Fibroblast of skin of right quadriceps (primary cell): ENCODE data around the gene TBC1D22A.

Experiments used
- DNase-seq: peaks from one replicate; pipeline ENCODE4 v3.0.0-alpha.2; 2013

TBC1D22A gene

GRCh38 chr22:47000888-47001287 lies 238.4 kb downstream of the TBC1D22A start:
- DNase-seq, result no peak

DNA sequence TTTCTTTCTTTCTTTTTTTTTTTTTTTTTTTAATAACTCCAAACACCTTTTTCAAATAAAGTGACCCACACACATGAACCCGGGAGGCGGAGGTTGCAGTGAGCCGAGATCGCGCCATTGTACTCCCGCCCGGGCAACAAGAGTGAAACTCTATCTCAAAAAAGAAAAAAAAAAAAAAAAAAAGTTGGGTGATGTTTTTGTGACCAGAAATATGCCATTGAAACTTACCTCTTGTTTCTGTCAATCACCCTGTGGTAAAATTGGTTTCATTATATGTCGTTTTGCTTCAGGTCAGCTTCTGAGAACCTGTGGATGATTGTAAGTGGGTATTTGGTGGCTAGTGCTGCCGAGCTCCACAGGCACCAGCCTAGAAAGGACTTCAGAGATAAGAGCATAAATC lies 238.8 kb downstream of the TBC1D22A start:
- no peak for DNase-seq

DNA sequence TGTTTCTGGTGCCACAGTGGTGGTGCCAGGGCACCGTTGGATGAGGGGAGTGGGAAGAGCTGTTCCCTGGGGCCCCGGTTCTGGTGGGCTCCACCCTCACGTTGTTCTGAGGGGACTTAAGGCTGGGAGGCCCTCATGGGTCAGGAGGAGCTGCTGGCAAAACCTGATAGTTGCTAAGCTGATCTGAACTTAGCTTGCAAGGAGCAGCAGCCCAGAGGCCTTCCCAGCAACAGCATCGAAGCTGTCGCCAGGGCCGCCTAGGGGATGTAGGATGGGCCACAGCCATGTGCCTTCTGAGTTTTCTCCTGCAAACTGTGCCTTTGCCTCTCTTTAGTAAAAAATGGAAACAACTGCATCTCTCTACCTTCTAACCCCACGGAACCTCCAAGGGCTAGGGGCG lies 240.2 kb downstream of the TBC1D22A start:
- no peak for DNase-seq

- no peak for DNase-seq
These were observed 243.3 kb downstream of the TBC1D22A start for GRCh38 chr22:47005506-47006408.

DNA sequence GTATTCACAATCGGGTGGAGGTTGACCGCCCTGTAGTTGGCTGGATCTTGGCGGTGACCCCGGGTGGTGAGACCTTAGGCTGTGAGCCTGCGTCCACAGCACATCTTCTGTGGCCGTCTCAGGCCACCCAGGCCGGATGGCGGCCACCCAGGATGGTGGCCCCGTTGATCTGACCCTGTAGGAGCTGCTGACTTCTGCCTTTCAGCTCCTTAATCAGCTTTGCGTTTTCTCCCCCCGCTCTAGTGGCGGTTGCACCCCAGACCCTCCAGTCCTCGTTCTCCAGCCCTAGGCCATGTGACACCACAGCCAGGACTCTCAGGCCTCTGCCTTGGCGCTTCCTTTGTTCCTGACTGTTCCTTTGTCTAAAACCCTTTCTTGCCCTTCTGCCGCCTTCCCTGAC lies 244.0 kb downstream of the TBC1D22A start:
- no peak for DNase-seq

- DNase-seq, result no peak
These were observed 244.4 kb downstream of the TBC1D22A start for GRCh38 chr22:47006869-47007268.

DNA sequence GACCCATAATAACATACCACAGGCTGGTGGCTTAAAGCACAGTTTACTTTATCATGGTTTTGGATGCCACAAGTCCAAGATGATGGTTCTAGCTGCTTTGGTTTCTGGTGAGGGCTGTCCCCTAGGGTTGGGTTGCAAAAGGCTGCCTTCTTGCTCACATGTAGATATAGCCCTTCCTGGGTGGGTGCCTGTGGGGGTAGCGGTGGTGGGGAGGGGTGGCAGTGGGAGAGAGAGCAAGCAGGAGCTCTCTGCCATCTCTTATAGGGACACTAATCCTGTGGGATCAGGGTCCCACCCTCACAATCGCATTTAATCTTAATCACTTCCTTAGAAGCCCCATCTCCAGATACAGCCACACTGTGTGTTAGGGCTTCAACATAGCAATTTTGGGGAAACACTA lies 245.0 kb downstream of the TBC1D22A start:
- DNase-seq, result no peak

DNA sequence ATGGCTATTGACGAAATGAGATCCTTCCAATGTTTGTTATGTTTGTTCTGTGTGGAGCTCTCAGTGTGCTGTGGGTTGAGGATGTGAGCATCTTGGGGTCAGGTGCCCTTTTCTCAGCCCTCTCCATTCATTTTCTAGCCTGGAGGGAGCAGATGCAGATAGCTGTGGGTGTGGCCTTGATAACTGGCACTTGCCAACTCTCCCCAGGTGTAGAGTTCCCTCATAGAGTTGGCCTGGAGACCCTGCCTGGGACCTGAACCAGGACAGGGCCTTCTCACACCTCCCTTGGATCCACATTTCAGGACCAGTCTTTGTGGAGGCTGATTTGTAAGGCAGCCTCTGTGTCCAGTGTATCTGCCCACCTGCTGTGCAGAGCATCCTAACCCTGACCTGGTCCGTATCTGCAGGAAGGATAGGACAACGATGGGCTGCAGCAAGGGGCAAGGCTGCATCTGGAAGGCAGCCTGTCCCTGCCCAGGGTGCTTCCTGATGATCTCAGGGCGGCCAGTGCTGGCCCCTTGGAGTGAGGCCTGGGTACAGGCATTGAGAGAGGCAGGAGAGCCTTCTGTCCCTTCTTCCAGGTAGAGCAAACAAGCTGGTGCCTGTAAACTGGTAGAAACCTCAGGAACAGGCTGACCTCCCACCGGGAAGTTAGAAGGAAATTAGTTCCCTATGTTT lies 245.9 kb downstream of the TBC1D22A start:
- DNase-seq, result no peak

- no peak for DNase-seq
These were observed 247.1 kb downstream of the TBC1D22A start for GRCh38 chr22:47009304-47010101.

DNA sequence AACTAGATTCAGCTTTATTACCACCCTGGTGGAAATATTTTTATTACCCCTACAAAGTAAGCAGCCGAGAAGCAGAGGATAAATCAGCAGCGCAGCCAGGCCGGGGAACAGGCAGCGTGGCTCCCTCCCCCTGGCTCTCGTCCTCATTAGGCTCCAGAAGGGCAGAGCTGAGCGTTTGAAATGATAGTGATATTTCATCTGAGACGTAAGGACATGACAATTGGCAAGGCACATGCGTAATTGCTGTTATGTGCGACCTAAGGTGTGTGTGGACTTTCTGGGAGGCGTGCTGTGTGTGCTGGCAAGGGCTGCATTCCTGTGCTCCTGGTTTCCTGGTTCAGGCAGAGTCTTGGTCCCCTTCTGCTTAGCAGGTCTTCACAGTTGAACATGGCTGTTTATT lies 247.8 kb downstream of the TBC1D22A start:
- DNase-seq, result no peak

- DNase-seq, result peak; percentile 40
These were observed 248.8 kb downstream of the TBC1D22A start for GRCh38 chr22:47011131-47011858.

GRCh38 chr22:47011859-47012258 lies 249.4 kb downstream of the TBC1D22A start:
- no peak for DNase-seq

GRCh38 chr22:47012589-47013370 lies 250.3 kb downstream of the TBC1D22A start:
- DNase-seq, result peak; percentile 71

GRCh38 chr22:47013861-47014635 lies 251.6 kb downstream of the TBC1D22A start:
- no peak for DNase-seq

DNA sequence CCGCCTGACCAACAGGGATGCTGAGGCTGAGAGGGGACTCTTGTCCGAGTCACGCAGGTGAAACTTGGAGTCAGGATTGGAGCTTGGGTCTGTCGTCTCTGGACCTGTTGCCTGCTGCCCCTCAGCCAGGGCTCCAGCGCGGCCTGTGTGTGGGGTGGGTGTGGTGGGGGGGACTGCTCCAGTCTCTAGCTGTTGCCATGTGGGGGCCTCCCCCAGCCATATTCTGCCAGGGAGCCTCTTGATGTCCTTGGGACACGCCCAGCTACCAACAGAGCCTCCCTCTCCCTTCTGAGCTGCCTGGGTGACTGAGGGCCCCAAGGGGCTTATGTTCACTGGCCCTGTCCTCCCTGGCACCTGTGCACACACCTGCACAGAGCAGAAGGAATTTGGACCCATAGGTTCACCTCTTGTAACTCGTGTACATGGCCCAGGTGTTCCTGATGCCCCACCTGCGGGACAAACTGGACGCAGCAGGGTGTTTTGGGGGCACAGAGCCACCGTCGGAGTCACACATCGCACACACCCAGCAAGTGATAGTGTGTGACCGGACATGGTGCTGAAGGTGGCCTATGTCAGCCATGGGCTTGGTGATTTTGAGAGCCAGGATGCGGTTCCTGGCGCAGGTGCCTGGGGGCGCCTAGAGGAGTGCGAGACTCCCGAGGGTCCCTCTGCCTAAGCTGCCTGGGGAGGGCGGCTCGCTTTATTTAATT lies 252.3 kb downstream of the TBC1D22A start:
- DNase-seq, result no peak

- no peak for DNase-seq
These were observed 253.2 kb downstream of the TBC1D22A start for GRCh38 chr22:47015589-47016178.

GRCh38 chr22:47016631-47017030 lies 254.2 kb downstream of the TBC1D22A start:
- DNase-seq, result no peak

DNA sequence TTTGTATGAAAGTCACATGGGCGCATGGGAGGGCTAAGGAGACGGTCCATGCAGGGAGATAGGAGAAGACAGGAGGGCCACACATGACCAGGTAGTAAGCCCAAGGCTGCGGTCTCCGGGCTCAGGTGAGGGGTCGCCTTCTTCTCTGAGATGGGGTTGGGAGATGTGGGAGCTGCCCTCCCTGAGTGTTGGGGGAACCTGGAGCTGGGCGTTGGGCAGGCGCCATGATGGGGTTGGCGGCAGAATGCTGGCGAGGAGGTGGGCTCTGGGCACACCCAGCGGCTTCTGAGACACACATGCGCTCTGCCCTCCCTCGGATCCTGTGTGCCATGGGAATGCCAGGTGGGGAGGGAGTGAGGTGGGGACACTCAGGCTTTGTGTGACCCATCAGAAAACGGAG lies 254.8 kb downstream of the TBC1D22A start:
- no peak for DNase-seq

DNA sequence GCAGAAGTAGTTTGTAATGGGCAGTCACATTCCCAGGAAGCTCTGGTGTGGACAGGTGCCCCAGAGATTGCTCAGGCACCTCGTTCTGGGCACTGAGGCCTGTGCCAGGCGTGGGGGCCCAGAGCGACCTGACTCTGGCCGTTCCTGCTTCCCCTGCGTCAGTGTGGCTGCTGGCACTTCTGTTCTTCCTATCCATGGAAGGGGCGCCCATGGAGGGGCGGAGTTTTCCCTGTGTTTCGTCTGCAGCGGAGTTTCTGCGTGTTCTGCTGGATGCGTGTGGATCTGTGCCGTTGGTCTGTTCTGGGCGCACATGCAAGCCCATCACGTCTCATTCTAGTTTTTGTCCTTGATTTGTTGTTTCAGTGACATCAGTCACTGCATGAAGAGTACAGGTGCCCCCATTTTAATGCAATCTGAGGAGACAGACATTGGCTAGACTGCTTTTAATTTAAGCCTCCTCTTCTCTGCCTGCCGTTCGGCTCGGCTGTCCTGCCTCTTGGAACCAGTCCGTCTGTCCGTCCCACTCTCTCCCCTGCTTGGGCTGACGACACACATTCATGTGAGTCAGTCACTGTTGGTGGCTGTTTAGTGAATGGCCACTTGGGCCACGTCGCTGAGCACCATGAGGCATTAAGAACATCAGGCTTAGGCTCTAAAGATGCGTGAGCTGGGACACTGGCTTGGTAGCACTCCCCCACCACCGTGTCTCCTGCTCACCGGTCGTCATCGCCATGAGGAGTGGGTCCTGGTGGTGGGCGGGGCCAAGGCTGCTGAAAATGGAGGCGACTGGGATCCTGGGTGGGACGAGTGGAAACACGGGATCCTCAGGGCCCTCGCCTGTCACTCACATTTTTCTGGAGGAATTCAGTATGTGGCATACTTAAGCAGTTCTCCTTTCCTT lies 255.8 kb downstream of the TBC1D22A start:
- no peak for DNase-seq
